ENCODE results near the gene CCDC78.
"Not testable (repeated sequence)": the region's sequence is repeated elsewhere in the genome, so short reads cannot be mapped to it uniquely, and the experiment has no call there.

Gene CCDC78

DNA sequence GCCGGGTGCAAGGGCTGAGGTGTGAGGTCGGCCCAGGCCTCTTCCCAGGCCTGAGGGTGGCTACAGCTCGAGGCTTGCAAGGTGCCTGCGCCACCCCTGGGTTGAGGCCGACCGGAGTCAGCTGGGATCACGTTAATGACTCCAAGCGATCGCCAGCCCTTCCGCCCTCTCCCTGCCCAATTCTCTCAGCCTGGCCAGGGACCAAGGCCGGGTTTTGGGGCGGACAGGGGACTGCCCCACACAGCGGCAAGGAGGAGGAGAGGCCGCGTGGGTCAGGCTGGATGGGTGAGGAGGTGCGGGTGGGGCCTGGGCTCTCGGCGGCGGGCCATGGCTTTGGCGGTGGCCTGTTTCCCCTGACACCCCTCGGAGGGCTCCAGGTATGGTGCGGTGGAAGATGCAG is 32.9 kb downstream of the CCDC78 start:
- Histone ChIP-seq H3K9ac (ENCODE audit: low read depth in 1 of 2, low read length in 2 of 2) (no peak overlapping the region), H3K27ac (ENCODE audit: low read depth, low read length) (no peak overlapping the region), H3K4me3 (ENCODE audit: low read depth in 1 of 2, low read length in 2 of 2) (no peak overlapping the region), H3K9me3 (ENCODE audit: control insufficient read depth in 1 of 2, low read length in 2 of 2) (no peaks in the 10 kb centered on the region), H3K36me3 (ENCODE audit: control insufficient read depth in 1 of 2, insufficient read depth in 2 of 2, low read length in 2 of 2) (no peaks in the 10 kb centered on the region), H3K4me1 (ENCODE audit: control insufficient read depth in 1 of 2, insufficient read depth in 2 of 2, low read length in 2 of 2) (peaks cover 22 to 32% of the 10 kb centered on the region in 2 donors), H3K27me3 (ENCODE audit: control insufficient read depth in 1 of 2, insufficient read depth in 2 of 2, low read length in 2 of 2) (peaks cover 19 to 21% of the 10 kb centered on the region in 2 donors)

DNA sequence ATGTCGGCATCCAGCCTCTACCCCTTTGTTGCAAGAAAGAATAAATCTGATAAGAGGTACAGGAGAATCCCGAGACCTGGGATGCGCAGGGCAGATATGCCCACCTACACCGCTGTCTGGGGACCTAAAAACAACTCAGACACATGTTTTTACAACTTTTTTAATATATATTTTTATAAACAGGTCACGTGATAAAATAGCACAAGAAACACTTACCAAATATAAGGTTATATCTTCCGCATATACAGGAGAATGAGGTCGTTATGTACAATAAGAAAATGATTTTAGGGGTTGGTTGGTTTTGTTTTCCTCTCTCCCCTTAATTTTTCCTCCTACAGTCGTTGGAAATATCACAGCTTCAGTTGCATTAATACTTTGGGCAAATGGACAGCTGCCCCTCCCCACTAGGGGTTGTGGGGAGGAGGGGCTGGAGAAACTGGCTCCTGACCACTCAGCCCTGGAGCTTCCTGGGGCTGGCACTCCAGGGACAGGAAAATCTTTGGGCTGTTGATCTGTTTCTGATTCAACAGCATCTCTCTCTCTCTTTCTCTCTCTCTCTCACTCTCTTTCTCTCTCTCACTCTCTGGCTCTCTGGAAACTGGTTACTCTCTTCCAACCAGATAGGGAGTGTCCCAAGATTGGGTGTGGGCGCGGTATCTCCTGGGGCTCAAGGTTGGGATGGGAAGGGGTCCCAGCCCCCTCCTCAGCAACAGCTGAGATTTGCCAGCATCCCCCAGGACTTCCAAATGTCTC is 33.7 kb downstream of the CCDC78 start:
- H3K27ac ChIP-seq (ENCODE audit: low read depth, low read length): no peak overlapping the region
- peaks cover 0 to 5% of the 10 kb centered on the region in 2 donors for H3K36me3 ChIP-seq (ENCODE audit: control insufficient read depth in 1 of 2, insufficient read depth in 2 of 2, low read length in 2 of 2)
- H3K4me1 ChIP-seq (ENCODE audit: control insufficient read depth in 1 of 2, insufficient read depth in 2 of 2, low read length in 2 of 2): peaks cover 22 to 32% of the 10 kb centered on the region in 2 donors
- H3K27me3 ChIP-seq (ENCODE audit: control insufficient read depth in 1 of 2, insufficient read depth in 2 of 2, low read length in 2 of 2): peaks cover 19 to 21% of the 10 kb centered on the region in 2 donors
- no peaks in the 10 kb centered on the region for H3K9me3 ChIP-seq (ENCODE audit: control insufficient read depth in 1 of 2, low read length in 2 of 2)
- no peak overlapping the region for H3K9ac ChIP-seq (ENCODE audit: low read depth in 1 of 2, low read length in 2 of 2)
- H3K4me3 ChIP-seq (ENCODE audit: low read depth in 1 of 2, low read length in 2 of 2): no peak overlapping the region

DNA sequence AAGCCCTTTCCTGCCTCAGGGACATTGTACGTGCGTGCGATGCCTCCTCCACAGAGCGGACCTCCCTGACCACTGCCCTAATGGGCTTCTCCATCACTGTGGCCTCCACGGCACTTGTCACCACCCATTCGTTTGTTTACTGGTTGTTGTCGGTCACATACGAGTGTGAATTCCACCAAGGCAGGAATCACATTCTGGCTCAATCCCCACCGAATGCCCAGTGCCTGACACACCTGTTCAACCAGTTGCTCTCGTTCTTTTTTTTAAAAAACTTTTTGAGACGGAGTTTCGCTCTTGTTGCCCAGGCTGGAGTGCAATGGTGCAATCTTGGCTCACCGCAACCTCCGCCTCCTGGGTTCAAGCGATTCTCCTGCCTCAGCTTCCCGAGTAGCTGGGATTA is 35.0 kb downstream of the CCDC78 start:
- H3K27me3 ChIP-seq (ENCODE audit: control insufficient read depth in 1 of 2, insufficient read depth in 2 of 2, low read length in 2 of 2): peaks cover 19 to 21% of the 10 kb centered on the region in 2 donors
- H3K27ac ChIP-seq (ENCODE audit: low read depth, low read length); H3K4me3 ChIP-seq (ENCODE audit: low read depth in 1 of 2, low read length in 2 of 2); H3K9me3 ChIP-seq (ENCODE audit: control insufficient read depth in 1 of 2, low read length in 2 of 2); H3K9ac ChIP-seq (ENCODE audit: low read depth in 1 of 2, low read length in 2 of 2): not testable (repeated sequence)
- H3K36me3 ChIP-seq (ENCODE audit: control insufficient read depth in 1 of 2, insufficient read depth in 2 of 2, low read length in 2 of 2): peaks cover 3 to 17% of the 10 kb centered on the region in 2 donors
- peaks cover 21 to 30% of the 10 kb centered on the region in 2 donors for H3K4me1 ChIP-seq (ENCODE audit: control insufficient read depth in 1 of 2, insufficient read depth in 2 of 2, low read length in 2 of 2)

DNA sequence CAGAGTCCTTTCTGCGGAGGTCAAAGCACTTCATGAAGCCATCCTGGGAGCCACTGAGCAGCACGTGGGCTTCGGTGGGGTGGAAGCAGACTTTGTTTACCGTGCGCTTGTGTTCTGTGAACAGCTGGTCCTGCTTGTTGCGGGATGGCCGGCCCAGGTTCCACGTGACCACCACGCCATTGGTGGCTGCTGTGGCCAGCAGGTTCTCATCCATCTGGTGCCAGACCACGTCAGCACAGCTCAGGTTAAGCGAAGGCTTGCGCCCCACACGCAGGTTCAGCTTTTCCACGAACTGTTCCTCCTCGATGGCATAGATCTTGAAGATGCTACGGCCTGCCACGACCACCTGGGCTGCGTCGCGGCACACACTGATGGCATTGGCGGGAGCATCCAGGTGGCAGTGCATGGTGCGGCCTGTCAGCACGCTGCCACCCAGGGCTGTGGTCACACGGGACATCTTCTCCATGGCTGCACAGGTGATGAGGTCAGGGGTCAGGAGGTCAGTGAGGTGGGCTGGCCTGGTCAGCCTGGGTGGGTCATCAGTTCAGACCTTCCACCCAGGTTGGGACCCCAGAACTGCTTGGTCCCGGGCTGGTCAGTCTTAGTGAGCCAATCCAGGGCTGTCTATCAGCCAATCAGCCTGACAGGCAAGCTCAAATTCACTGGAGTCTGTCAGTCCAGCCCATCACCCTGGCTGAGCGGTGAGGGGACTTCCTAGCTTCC is 36.9 kb downstream of the CCDC78 start:
- Histone ChIP-seq H3K27me3 (ENCODE audit: control insufficient read depth in 1 of 2, insufficient read depth in 2 of 2, low read length in 2 of 2) (peaks cover 10 to 13% of the 10 kb centered on the region in 2 donors), H3K36me3 (ENCODE audit: control insufficient read depth in 1 of 2, insufficient read depth in 2 of 2, low read length in 2 of 2) (peaks cover 3 to 22% of the 10 kb centered on the region in 2 donors), H3K4me3 (ENCODE audit: low read depth in 1 of 2, low read length in 2 of 2) (peak overlapping the region; percentile 77 to 91), H3K9ac (ENCODE audit: low read depth in 1 of 2, low read length in 2 of 2) (peak overlapping the region; percentile 83 to 94), H3K4me1 (ENCODE audit: control insufficient read depth in 1 of 2, insufficient read depth in 2 of 2, low read length in 2 of 2) (peaks cover 8 to 23% of the 10 kb centered on the region in 2 donors), H3K9me3 (ENCODE audit: control insufficient read depth in 1 of 2, low read length in 2 of 2) (no peaks in the 10 kb centered on the region), H3K27ac (ENCODE audit: low read depth, low read length) (no peak overlapping the region)

DNA sequence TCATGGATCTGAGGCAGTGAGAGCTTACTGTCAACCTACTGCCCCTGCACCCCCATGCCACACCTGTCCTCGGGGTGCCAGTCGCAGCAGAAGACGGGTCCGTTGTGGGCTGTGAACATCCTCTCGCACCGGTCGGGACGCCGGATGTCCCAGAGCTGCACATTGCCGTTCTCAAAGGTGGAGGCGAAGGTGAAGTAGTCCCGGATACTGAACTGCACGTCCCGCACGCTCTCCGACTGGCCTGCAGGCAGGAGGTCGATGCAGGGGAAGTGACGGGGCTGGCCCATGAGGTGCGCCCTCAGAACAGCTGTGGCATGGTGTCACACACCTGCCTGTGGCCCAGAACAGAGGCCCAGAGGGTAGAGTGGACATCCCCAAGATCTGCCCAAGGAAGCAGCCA is 38.7 kb downstream of the CCDC78 start:
- peaks cover 12 to 36% of the 10 kb centered on the region in 2 donors for H3K4me1 ChIP-seq (ENCODE audit: control insufficient read depth in 1 of 2, insufficient read depth in 2 of 2, low read length in 2 of 2)
- H3K27me3 ChIP-seq (ENCODE audit: control insufficient read depth in 1 of 2, insufficient read depth in 2 of 2, low read length in 2 of 2): peaks cover 0 to 7% of the 10 kb centered on the region in 2 donors
- no peak overlapping the region for H3K27ac ChIP-seq (ENCODE audit: low read depth, low read length)
- no peak overlapping the region for H3K9ac ChIP-seq (ENCODE audit: low read depth in 1 of 2, low read length in 2 of 2)
- H3K9me3 ChIP-seq (ENCODE audit: control insufficient read depth in 1 of 2, low read length in 2 of 2): no peaks in the 10 kb centered on the region
- H3K4me3 ChIP-seq (ENCODE audit: low read depth in 1 of 2, low read length in 2 of 2): no peak overlapping the region
- peaks cover 10 to 30% of the 10 kb centered on the region in 2 donors for H3K36me3 ChIP-seq (ENCODE audit: control insufficient read depth in 1 of 2, insufficient read depth in 2 of 2, low read length in 2 of 2)

DNA sequence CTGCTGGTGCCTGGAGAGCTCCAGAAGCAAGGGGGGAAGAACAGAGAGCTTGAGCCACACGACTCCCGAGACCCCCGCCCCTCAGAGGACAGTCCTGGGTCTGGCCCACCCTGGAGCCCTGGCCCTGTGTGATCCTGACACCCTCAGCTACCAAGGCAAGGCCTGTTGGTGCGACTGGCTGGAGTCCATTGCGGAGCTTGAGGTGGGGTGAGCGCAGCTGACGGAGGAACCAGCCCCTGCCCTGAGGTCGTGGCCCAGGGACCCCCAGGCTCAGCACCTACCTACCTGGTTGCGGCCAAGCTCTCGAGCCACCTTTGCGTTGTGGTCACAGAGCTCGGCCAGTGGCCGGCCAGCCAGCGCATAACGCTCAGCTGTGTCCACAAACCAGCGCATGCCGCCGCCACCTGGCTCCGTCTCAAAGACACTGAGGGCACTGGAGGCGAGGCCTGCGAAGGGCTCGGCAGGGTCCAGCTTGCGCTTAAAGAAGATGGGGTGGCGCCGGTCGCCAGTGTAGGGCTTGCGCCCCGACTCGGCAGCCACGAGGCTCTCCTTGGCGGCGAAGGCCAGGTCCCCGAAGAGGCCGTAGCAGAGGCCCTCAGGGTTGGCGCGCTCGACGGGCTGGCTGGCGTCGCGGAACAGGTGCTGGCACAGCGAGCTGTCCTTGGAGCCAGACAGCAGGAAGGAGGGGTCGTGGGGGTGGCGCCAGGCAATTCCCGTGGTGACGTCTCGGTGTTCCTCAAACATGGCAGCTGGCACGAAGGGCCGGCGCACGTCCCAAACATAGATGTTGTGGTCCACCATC is 39.6 kb downstream of the CCDC78 start:
- no peak overlapping the region for H3K27ac ChIP-seq (ENCODE audit: low read depth, low read length)
- no peaks in the 10 kb centered on the region for H3K27me3 ChIP-seq (ENCODE audit: control insufficient read depth in 1 of 2, insufficient read depth in 2 of 2, low read length in 2 of 2)
- no peak overlapping the region for H3K4me3 ChIP-seq (ENCODE audit: low read depth in 1 of 2, low read length in 2 of 2)
- peaks cover 18 to 38% of the 10 kb centered on the region in 2 donors for H3K36me3 ChIP-seq (ENCODE audit: control insufficient read depth in 1 of 2, insufficient read depth in 2 of 2, low read length in 2 of 2)
- peaks cover 17 to 44% of the 10 kb centered on the region in 2 donors for H3K4me1 ChIP-seq (ENCODE audit: control insufficient read depth in 1 of 2, insufficient read depth in 2 of 2, low read length in 2 of 2)
- no peaks in the 10 kb centered on the region for H3K9me3 ChIP-seq (ENCODE audit: control insufficient read depth in 1 of 2, low read length in 2 of 2)
- no peak overlapping the region for H3K9ac ChIP-seq (ENCODE audit: low read depth in 1 of 2, low read length in 2 of 2)

DNA sequence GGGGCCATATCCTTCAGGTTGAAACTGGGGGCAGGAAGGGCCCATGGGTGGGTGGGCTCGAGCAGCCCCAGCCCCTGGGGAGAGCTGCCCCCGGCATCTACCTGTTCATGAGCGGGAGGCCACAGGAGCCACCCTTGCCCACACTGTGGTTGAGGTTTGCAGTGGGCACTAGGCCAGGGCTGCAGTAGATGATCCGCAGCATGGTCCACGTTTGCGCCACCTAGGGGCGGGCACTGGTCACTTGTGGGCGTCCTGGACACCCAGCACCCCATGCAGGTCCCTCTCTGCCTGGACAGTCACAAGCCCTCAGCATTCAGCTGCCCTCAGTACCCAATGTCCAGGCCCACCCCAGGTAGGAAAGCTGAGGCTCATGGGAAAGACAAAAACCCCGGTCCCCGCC is 40.3 kb downstream of the CCDC78 start:
- H3K27ac ChIP-seq (ENCODE audit: low read depth, low read length): no peak overlapping the region
- peaks cover 24 to 51% of the 10 kb centered on the region in 2 donors for H3K4me1 ChIP-seq (ENCODE audit: control insufficient read depth in 1 of 2, insufficient read depth in 2 of 2, low read length in 2 of 2)
- H3K27me3 ChIP-seq (ENCODE audit: control insufficient read depth in 1 of 2, insufficient read depth in 2 of 2, low read length in 2 of 2): no peaks in the 10 kb centered on the region
- H3K4me3 ChIP-seq (ENCODE audit: low read depth in 1 of 2, low read length in 2 of 2): no peak overlapping the region
- H3K9ac ChIP-seq (ENCODE audit: low read depth in 1 of 2, low read length in 2 of 2): no peak overlapping the region
- H3K9me3 ChIP-seq (ENCODE audit: control insufficient read depth in 1 of 2, low read length in 2 of 2): no peaks in the 10 kb centered on the region
- H3K36me3 ChIP-seq (ENCODE audit: control insufficient read depth in 1 of 2, insufficient read depth in 2 of 2, low read length in 2 of 2): peaks cover 21 to 42% of the 10 kb centered on the region in 2 donors

DNA sequence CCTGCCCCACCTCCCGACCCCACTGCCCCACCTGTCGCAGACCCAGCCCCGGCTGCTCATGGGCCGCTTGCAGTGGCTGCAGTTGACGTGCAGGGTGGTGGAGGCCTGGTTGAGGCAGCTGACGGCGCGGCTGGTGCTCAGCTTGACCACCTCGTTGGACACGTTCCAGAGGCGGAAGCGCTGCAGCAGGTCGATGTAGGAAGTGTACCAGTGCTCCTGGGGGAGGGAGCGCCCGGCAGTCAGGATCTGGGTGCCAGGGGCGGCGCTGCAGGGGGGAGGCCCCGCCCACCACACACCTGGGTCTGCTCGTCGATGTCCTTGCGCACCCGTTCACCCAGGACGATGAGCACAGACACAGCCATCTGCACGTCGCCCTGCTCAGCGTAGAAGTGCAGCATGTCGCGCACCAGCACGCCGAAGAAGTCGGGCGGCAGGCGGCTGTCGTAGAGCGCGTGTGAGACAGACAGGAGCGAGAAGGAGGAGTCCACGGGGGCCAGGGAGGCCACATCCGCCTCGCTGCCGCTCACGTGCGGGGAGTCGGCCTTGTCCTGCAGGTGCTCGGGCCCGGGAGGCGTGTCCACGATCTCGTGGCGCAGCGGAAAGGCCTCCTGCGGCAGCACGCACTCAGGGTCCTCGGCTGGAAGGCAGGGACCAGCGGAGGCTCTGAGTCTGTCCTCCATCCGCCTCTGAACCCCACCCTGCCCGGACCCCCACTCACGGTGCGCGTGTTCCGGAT is 41.1 kb downstream of the CCDC78 start:
- Histone ChIP-seq H3K4me1 (ENCODE audit: control insufficient read depth in 1 of 2, insufficient read depth in 2 of 2, low read length in 2 of 2) (peaks cover 26 to 54% of the 10 kb centered on the region in 2 donors), H3K9me3 (ENCODE audit: control insufficient read depth in 1 of 2, low read length in 2 of 2) (no peaks in the 10 kb centered on the region), H3K27ac (ENCODE audit: low read depth, low read length) (no peak overlapping the region), H3K4me3 (ENCODE audit: low read depth in 1 of 2, low read length in 2 of 2) (peak overlapping the region in 1 of 2 donors; percentile 16), H3K27me3 (ENCODE audit: control insufficient read depth in 1 of 2, insufficient read depth in 2 of 2, low read length in 2 of 2) (no peaks in the 10 kb centered on the region), H3K9ac (ENCODE audit: low read depth in 1 of 2, low read length in 2 of 2) (no peak overlapping the region), H3K36me3 (ENCODE audit: control insufficient read depth in 1 of 2, insufficient read depth in 2 of 2, low read length in 2 of 2) (peaks cover 21 to 42% of the 10 kb centered on the region in 2 donors)

DNA sequence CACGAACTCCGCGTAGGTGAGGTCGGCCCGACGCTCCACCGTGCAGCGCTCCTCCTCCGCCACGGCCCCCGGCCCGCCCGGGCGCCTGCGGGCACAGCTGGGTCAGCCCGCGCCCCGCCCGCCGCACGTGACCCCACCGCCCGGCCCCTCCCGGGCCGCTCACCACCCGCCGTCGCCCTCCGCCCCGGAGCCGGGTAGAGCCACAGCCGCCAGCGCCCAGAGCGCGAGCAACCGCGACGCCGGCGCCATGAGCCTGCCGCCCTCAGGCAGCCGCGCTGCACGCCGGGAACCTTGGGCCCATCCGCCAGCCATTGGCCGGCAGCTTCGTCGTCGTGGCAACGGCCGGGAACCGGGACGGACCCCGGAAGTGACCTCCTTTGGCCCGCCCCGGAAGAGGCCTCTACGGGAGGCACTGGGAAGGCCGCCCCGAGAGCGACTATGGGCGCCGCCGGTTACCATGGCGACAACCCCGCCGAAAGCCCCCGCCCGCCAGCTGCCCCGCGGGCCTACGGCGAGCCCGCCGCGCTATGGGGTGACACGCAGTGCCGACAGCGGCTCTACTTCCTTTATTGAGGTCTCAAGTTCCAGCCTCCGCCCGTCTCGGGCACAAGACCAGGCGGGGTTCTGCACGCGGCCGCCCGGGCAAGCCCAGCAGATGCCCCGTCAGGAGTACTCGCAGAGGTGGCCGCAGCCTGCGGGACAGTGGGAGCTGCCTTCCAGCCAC is 42.0 kb downstream of the CCDC78 start, which contains the start of gene JMJD8:
JMJD8 (minus strand) TSS at position 264 of the 724 bp plus-strand sequence; CDS start at position 249, 15 bp downstream.
- peak within 1 kb of the TSS; percentile 43 to 54 for H3K9ac ChIP-seq (ENCODE audit: low read depth in 1 of 2, low read length in 2 of 2)
- peak within 1 kb of the TSS; percentile 70 for H3K27ac ChIP-seq (ENCODE audit: low read depth, low read length)
- peak within 1 kb of the TSS; percentile 71 to 77 for H3K4me3 ChIP-seq (ENCODE audit: low read depth in 1 of 2, low read length in 2 of 2)
- H3K4me1 ChIP-seq (ENCODE audit: control insufficient read depth in 1 of 2, insufficient read depth in 2 of 2, low read length in 2 of 2): peaks cover 21 to 47% of the 10 kb centered on the region in 2 donors
- no peaks in the 10 kb centered on the region for H3K9me3 ChIP-seq (ENCODE audit: control insufficient read depth in 1 of 2, low read length in 2 of 2)
- no peaks in the 10 kb centered on the region for H3K27me3 ChIP-seq (ENCODE audit: control insufficient read depth in 1 of 2, insufficient read depth in 2 of 2, low read length in 2 of 2)
- H3K36me3 ChIP-seq (ENCODE audit: control insufficient read depth in 1 of 2, insufficient read depth in 2 of 2, low read length in 2 of 2): peaks cover 21 to 42% of the 10 kb centered on the region in 2 donors
